HEK293 (cell line): ENCODE measurements around the gene PGAP6.
"Not testable (repeated sequence)": the region's sequence is repeated elsewhere in the genome, so short reads cannot be mapped to it uniquely, and the experiment has no call there.

ENCODE experiments used
- CTCF ChIA-PET: fragments of 350-600 bp; formaldehyde crosslinking; extraction: SDS; loops from one replicate; lab custom pipeline; 2021; ENCODE audit warnings: antibody characterized with exemption; lab: Yijun Ruan, JAX
- POLR2A ChIA-PET: fragments of 300-600 bp; formaldehyde crosslinking; extraction: SDS; loops from one replicate; lab custom pipeline; 2020; ENCODE audit warnings: antibody characterized with exemption, inconsistent platforms; lab: Yijun Ruan, JAX
- H3K27ac ChIP-seq: fragments of 200-500 bp; sonication (Bioruptor generic); 2 replicates; pipeline ENCODE4 v1.5.1; 2014; ENCODE audit warnings: low read depth, low read length, control low read depth, inconsistent platforms; ENCODE audit errors: extremely low read depth
- H3K36me3 ChIP-seq, 2 experiments: fragments of 200-500 bp in 1 of 2; sonication (Bioruptor generic) in 1 of 2; 1 replicate in 1 of 2; 2 replicates in 1 of 2; pipeline ENCODE4 v1.5.1; 2014 to 2017; ENCODE audit warnings: inconsistent platforms in 2 of 2, low read length in 2 of 2; ENCODE audit not compliant: control insufficient read depth in 2 of 2, insufficient read depth in 1 of 2
- H3K4me1 ChIP-seq: fragments of 200-500 bp; sonication (Bioruptor generic); 2 replicates; pipeline ENCODE4 v1.5.1; 2014; ENCODE audit warnings: mild to moderate bottlenecking, low read length, inconsistent platforms; ENCODE audit not compliant: control insufficient read depth, insufficient read depth
- H3K4me3 ChIP-seq: 2 replicates; pipeline ENCODE4 v1.5.1; 2011; ENCODE audit warnings: low read depth, mild to moderate bottlenecking, control low read depth, low read length, moderate library complexity
- H3K9me3 ChIP-seq: fragments of 200-500 bp; sonication (Bioruptor generic); 2 replicates; pipeline ENCODE4 v1.5.1; 2014; ENCODE audit warnings: low read depth, low read length, inconsistent platforms; ENCODE audit not compliant: control insufficient read depth, insufficient read depth
- CTCF ChIP-seq: fragments of 450-650 bp; formaldehyde crosslinking; IDR thresholded peaks from 2 replicates; pipeline ENCODE4 v1.5.1; 2016; ENCODE audit warnings: missing biosample characterization, missing genetic modification characterization
- HOXD13 ChIP-seq: sonication (generic); formaldehyde crosslinking; IDR thresholded peaks from 2 replicates; pipeline ENCODE4 v1.8.0; 2022; ENCODE audit warnings: missing genetic modification reagents, borderline replicate concordance
- KLF1 ChIP-seq: fragments of 450-650 bp; formaldehyde crosslinking; IDR thresholded peaks from 2 replicates; pipeline ENCODE4 v1.5.1; 2016; ENCODE audit warnings: missing biosample characterization, missing genetic modification characterization
- REST ChIP-seq: fragments of 450-650 bp; formaldehyde crosslinking; IDR thresholded peaks from 2 replicates; pipeline ENCODE4 v1.5.1; 2016; ENCODE audit warnings: missing biosample characterization, missing genetic modification characterization
- SCRT1 ChIP-seq: fragments of 450-650 bp; formaldehyde crosslinking; IDR thresholded peaks from 2 replicates; pipeline ENCODE4 v1.5.1; 2016; ENCODE audit warnings: missing biosample characterization, missing genetic modification characterization, borderline replicate concordance
- SCRT2 ChIP-seq: fragments of 450-650 bp; formaldehyde crosslinking; IDR thresholded peaks from 2 replicates; pipeline ENCODE4 v1.5.1; 2016; ENCODE audit warnings: missing biosample characterization, missing genetic modification characterization
- ZBTB17 ChIP-seq: fragments of 450-650 bp; formaldehyde crosslinking; IDR thresholded peaks from 2 replicates; pipeline ENCODE4 v1.5.1; 2016; ENCODE audit warnings: missing biosample characterization, missing genetic modification characterization
- ZBTB20 ChIP-seq: fragments of 450-650 bp; formaldehyde crosslinking; IDR thresholded peaks from 2 replicates; pipeline ENCODE4 v1.5.1; 2016; ENCODE audit warnings: missing biosample characterization, missing genetic modification characterization
- ZNF214 ChIP-seq: fragments of 450-650 bp; formaldehyde crosslinking; IDR thresholded peaks from 2 replicates; pipeline ENCODE4 v1.5.1; 2017; ENCODE audit warnings: missing biosample characterization, mild to moderate bottlenecking, missing genetic modification characterization, borderline replicate concordance
- ZNF394 ChIP-seq: fragments of 450-650 bp; formaldehyde crosslinking; IDR thresholded peaks from 2 replicates; pipeline ENCODE4 v1.5.1; 2016; ENCODE audit warnings: missing biosample characterization, missing genetic modification characterization, mild to moderate bottlenecking, moderate library complexity, borderline replicate concordance
- ZNF654 ChIP-seq: fragments of 450-650 bp; formaldehyde crosslinking; IDR thresholded peaks from 2 replicates; pipeline ENCODE4 v1.5.1; 2016; ENCODE audit warnings: low read depth, missing biosample characterization, missing genetic modification characterization
- TF ChIP-seq, protein P1 (sequence below): fragments of 450-650 bp; formaldehyde crosslinking; IDR thresholded peaks from 2 replicates; pipeline ENCODE4 v1.5.1; 2016; ENCODE audit warnings: missing biosample characterization, missing genetic modification characterization

PGAP6 gene

DNA sequence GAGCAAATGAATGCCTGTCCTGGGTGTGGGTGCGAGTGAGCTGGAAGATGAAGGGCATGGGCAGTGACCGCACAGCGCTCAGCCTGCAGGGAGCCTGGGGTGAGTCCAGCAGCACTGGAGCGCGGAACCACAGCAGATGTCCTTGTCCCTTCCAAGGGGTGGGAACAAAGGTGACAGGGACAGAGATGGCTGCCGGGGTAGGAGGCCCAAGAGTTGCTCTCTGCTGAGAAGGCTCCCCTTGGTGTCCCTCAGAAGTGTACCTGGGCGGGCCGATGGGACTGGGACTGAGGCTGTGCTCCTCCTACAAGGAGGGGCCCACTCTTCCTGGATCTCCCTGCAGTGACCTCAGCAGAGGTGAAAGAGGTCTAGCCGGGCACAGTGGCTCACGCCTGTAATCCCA is 7.6 kb upstream of the PGAP6 start:
- H3K27ac ChIP-seq, result no peak overlapping the region
- no peaks in the 10 kb centered on the region for H3K36me3 ChIP-seq
- CTCF ChIA-PET, result interaction anchor here (0.7 to 1.2 kb wide), 2 partner anchors 22 to 106 kb away, joined by 3 to 6 read pairs; no protein-coding TSS in a partner anchor
- no peaks in the 10 kb centered on the region for H3K9me3 ChIP-seq
- H3K4me3 ChIP-seq, result no peak overlapping the region
- POLR2A ChIA-PET, result interaction anchor here (0.6 to 0.8 kb wide), 3 partner anchors 12 to 67 kb away, joined by 3 read pairs; partner anchors contain the start of gene DECR2
- TF ChIP-seq KLF1 (0 out of 2 replicates have a peak, but pooled peaks have one; percentile 14), ZNF394 (tag by site-specific recombination) (no peak)
- no peaks in the 10 kb centered on the region for H3K4me1 ChIP-seq

DNA sequence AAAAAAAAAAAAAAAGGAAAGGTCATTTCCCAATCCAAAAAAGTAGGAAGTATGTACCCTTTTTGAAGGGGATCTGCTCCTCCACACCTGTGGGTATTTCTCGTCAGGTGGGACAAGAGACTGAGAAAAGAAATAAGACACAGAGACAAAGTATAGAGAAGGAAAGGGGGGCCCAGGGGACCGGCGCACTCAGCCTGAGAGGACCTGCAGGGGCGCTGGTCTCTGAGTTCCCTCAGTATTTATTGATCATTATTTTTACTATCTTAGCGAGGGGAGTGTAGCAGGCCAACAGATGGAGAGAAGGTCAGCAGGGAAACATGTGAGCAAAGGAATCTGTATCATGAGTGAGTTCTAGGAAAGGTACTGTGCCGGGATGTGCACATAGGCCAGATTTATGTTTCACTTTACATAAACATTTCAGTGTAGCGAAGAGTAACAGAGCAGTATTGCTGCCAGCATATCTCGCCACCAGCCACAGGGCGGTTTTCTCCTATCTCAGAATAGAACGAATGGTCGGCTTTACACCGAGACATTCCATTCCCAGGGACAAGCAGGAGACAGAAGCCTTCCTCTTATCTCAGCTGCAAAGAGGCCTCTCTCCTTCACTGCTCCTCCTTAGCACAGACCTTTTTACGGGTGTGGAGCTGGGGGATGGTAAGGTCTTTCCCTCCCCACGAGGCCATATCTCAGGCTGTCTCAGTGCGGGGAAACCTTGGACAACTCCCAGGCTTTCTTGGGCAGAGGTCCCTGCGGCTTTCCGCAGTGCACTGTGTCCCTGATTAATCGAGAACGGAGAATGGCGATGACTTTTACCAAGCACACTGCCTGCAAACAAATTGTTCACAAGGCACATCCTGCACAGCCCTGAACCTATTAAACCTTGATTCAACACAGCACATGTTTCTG is 6.2 kb upstream of the PGAP6 start:
- CTCF ChIA-PET, H3K27ac ChIP-seq, H3K9me3 ChIP-seq, H3K4me1 ChIP-seq, H3K4me3 ChIP-seq, H3K36me3 ChIP-seq: not testable (repeated sequence)
- POLR2A ChIA-PET, result interaction anchor here (0.7 kb wide), 1 partner anchor 8 kb away, joined by 3 read pairs; no protein-coding TSS in a partner anchor
- TF ChIP-seq REST (peak; percentile 72), ZBTB17 (tag by site-specific recombination) (peak; percentile 46; the same call in 1 of the 2 replicates), SCRT2 (0 out of 2 replicates have a peak, but pooled peaks have one; percentile 23), ZBTB20 (tag by site-specific recombination) (peak; percentile 76), SCRT1 (tag by site-specific recombination) (0 out of 2 replicates have a peak, but pooled peaks have one; percentile 25)
- TF ChIP-seq, protein P1, sequence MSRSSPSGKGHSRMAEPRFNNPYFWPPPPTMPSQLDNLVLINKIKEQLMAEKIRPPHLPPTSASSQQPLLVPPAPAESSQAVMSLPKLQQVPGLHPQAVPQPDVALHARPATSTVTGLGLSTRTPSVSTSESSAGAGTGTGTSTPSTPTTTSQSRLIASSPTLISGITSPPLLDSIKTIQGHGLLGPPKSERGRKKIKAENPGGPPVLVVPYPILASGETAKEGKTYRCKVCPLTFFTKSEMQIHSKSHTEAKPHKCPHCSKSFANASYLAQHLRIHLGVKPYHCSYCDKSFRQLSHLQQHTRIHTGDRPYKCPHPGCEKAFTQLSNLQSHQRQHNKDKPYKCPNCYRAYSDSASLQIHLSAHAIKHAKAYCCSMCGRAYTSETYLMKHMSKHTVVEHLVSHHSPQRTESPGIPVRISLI, result peak; percentile 47

DNA sequence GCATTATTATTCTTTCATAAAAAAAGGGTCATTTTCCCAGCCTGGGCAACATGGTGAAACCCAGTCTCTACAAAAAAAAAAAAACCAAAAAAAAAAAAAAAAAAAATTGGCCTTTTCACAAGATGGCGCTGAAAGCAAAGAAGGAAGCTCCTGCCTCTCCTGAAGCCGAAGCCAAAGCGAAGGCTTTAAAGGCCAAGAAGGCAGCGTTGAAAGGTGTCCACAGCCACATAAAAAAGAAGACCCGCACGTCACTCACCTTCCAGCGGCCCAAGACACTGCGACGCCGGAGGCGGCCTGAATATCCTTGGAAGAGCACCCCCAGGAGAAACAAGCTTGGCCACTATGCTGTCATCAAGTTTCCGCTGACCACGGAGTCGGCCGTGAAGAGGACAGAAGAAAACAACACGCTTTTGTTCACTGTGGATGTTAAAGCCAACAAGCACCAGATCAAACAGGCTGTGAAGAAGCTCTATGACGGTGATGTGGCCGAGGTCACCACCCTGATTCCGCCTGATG is 4.9 kb upstream of the PGAP6 start:
- ChIA-PET CTCF (interaction anchor here (0.6 to 0.7 kb wide), 2 partner anchors 106 to 114 kb away, joined by 4 read pairs; no protein-coding TSS in a partner anchor), POLR2A (interaction anchor here (0.8 to 1.4 kb wide), 2 partner anchors 15 to 289 kb away, joined by 3 to 4 read pairs; partner anchors contain the start of gene DECR2)
- TF ChIP-seq ZNF214 (tag by site-specific recombination) (no peak), ZNF654 (tag by site-specific recombination) (peak; percentile 37; the same call in 1 of the 2 replicates), CTCF (tag by site-specific recombination) (peak; percentile 47), HOXD13 (CRISPR knock-in tag) (no peak)
- TF ChIP-seq, protein P1, result peak; percentile 65; the same call in 1 of the 2 replicates
- Histone ChIP-seq H3K36me3 (no peaks in the 10 kb centered on the region), H3K27ac (no peak overlapping the region), H3K9me3 (no peaks in the 10 kb centered on the region), H3K4me1 (no peaks in the 10 kb centered on the region), H3K4me3 (no peak overlapping the region)
